Endometrial microvascular endothelial cells (primary cell): ENCODE measurements around the gene KRT14. TPM values are rescaled to one million over a fixed set of nuclear protein-coding genes. Genes with fewer than 3 reads are reported as not detected.
"Not testable (repeated sequence)": the region's sequence is repeated elsewhere in the genome, so short reads cannot be mapped to it uniquely, and the experiment has no call there.

ENCODE experiments used
- in situ Hi-C: cut with HindIII; loops from 2 replicates; pipeline ENCODE4 v1.10.0; 2017; ENCODE audit warnings: low sequenced_read_pairs, low pct_unique_long_range_greater_than_20kb; ENCODE audit errors: inconsistent ontology term
- total RNA-seq: library from RNA; depleted of rRNA; stranded (reverse); fragments of >200 nt; gene quantifications from one replicate; pipeline ENCODE4 v1.2.3, GENCODE V29; 2015; ENCODE audit errors: inconsistent ontology term

KRT14 gene
- not detected for total RNA-seq

DNA sequence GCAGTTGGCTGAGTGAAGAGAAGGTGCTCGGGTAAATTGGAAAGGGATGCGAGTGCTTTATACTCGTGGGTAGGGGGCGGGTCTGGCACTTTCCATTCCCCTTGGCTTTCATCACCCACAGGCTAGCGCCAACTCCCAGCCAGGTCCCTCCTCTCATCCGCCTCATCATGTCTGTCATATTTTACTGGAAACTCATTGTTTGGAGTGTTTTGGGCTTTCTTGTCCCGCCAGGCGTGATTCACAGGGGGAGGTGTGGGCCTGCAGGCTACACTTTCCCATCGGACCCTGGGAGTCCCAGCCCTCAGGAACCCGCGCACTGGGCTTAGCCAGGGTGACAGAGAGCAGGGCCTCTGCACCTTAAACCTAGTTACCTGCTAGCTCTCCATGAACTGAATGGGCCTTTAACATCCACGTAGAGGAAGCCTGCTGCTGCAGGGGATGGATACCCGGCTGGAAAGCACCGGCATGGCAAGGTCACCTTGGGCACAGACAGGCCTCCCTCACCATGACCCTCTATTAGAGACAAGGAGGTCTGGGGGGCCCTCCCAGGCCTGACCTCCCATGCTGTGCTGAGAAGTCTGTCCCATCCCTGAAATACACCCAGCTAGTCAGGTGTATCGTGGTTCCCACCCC, at the start of gene KRT14:
KRT14 (minus strand) TSS at position 33 of the 633 bp plus-strand sequence. CDS start 61 bp downstream, outside the sequence.
- in situ Hi-C loops = no loop called here

DNA sequence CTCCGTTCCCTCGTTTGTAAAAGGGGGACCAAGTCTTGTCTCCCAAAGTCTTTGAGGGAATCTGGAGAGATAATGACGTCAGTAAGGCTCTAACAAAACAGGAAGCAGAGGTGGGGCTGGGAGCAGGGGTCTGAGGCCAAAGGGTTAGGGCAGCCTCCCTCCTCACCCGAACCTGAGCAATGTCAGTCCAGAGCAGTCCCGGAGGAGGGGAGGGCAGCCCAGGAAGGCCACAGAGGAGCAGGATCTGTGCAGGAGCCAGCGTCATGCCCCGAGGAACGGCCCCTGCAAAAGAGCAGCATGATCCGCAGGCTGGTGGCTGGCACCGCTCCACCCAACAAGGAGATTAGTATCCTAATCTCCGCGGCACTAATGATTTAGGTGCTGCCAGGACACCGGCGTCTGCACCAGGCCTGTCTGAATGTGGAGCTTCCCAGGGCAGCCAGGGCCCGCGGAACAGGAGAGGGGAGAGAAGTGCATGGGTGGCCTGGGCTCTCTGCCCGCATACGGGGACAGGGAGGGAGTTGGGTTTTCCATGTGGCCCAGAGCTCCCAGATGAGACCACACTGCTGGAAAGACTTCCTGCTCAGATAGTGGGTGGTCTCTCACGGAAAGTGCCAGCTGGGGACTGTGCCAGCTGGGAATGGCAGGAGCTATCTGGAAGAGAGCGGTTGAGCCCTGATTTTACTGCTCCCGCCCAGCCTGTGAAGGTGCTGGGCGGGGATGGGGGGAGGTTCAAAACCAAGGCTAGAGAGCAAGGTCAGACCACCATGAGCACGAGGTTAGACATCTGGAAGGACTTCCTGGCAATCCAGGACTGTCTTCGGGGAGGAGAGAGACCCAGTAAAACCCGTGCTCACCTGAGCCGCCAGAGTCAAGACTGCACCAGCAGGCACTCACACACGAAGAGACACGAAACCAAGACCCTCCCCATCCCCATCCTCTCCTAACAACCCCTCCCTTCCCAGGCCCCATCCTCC, 48.7 kb upstream of the KRT14 start:
- in situ Hi-C loops = loop anchor here (10.0 kb wide), 1 partner anchor 91 kb away; no protein-coding TSS in a partner anchor

DNA sequence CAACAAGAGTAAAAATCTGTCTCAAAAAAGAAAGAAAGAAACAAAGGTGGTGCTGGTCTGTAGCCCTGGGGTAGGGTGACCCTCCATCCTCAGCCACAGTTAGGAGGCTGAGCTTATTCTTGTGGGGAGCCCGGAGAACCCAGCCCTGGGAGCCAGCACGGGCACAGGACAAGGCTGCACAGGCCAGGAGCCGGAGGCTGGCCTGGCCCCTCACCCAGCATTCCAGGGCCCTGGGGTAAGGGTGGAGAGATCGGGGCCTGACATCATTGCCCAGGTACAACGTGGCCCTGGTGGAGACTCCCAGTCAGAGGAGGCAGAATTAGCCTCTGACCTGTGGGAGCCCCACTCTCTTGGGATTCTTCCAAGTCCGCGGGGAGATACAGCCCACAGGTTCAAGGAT, 47.9 kb upstream of the KRT14 start:
- in situ Hi-C loops = loop anchor here (10.0 kb wide), 1 partner anchor 90 kb away; no protein-coding TSS in a partner anchor

DNA sequence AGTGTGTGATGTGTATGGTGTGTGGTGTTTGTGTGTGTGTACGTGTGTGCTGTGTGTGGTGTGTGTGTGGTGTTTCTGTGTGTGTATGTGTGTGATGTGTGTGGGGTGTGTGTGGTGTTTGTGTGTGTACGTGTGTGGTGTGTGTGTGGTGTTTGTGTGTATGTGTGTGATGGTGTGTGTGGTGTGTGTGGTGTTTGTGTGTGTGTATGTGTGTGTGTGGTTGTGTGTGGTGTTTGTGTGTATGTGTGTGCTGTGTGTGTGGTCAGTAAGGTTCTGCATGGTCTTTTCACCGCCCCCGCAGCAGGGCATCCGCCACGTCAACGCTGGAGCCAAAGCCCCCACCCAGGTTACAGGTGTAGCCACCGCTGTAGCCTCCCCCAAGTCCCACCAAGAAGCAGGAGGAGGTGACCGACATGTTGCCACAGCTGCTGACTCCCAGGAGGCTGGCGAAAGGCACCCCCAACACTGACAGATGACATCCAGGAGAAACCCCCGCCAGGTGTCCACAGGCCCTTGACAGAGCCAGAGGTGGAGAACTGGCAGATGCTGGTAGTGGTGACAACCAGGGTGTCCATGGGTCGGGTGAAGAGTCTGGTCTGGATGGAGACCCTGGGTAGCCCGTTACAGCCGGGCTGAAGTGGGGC, 47.0 kb upstream of the KRT14 start:
- in situ Hi-C loops = loop anchor here (10.0 kb wide), 1 partner anchor 89 kb away; no protein-coding TSS in a partner anchor

DNA sequence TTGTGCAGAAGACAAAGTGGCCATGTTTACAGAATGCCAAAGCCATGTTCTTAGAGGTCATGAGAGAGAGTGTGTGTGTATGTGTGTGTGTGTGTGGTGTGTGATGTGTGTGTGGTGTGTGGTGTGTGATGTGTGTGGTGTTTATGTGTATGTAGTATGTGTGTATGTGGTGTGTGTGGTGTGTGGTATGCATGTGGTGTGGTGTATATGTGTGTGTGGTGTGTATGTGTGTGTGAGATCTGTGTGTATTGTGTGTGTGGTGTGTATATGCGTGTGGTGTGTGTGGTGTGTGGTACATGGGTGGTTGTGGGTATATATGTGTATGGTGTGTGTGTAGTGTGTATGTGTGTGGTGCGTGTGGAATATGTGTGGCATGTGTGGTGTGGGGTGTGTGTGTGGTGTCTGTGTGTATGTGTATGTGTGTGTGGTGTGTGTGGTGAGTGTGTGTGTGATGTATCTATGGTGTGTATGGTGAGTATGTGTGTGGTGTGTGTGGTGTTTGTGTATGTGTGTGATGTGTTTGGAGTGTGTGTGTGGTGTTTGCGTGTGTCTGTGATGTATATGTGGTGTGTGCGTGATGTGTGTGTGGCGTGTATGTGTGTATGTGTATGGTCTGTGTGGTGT, 45.9 kb upstream of the KRT14 start:
- in situ Hi-C loops = loop anchor here (10.0 kb wide), 1 partner anchor 88 kb away; no protein-coding TSS in a partner anchor

DNA sequence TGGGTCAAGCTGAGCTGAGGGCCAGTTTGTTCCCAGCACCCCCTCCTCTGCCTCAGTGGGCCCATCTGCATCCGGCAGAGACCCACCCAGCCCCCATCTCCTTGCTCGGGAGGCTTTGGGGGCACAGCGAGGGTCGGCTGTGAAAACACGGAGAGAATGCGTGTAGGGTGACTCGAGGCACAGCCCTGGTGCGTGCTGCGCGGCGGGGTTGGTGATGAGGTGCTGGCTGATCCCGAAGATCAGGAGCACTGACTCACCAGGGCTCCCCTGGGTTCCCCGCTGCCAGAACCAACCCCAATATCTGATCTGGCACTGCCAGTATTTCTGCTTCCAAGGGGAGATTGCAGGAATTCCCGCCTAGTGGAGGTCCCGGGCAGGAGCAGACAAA, 45.2 kb upstream of the KRT14 start:
- in situ Hi-C loops = loop anchor here (10.0 kb wide), 1 partner anchor 87 kb away; no protein-coding TSS in a partner anchor

DNA sequence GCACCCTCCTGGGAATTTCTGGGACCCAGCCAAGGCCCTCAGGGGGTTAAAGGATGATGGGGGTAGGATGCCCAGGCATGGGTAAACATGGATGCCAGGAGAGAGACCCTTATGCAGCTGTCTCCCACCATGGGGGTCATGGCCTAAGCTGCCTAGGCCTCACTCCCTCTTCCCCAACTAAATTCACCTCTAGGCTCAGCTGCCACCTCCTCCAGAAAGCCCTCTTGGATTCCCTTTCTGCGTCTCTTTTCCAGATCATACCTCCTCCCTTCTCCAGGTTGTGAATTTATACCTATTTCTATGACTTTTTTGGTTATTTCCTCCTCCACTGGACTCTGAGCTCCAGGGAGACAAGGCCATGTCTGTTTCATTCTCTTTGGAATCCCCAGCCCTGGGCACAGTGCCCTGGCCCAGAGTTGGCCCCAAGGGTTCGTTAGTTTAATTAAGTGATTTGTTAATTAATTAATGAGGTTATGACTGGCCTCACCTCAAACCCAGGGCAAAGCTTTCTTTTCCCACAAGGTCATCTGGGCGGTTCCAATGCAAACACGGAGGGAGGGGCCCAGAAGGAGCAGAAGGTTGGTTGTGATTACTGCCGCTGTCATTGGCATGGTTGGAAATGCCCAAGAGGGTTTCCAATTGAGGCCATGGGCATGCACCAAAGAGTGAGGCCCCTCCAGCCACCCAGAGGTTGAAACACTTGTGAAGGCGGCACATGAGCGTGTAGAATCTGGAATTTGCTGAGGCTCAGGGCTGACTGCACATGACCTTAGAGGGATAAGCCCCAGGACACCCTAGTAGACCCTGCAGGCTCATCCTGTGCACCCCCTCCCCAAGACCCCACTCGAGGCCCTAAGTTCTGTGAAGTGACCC, 44.6 kb upstream of the KRT14 start:
- in situ Hi-C loops = loop anchor here (10.0 kb wide), 1 partner anchor 86 kb away; no protein-coding TSS in a partner anchor

DNA sequence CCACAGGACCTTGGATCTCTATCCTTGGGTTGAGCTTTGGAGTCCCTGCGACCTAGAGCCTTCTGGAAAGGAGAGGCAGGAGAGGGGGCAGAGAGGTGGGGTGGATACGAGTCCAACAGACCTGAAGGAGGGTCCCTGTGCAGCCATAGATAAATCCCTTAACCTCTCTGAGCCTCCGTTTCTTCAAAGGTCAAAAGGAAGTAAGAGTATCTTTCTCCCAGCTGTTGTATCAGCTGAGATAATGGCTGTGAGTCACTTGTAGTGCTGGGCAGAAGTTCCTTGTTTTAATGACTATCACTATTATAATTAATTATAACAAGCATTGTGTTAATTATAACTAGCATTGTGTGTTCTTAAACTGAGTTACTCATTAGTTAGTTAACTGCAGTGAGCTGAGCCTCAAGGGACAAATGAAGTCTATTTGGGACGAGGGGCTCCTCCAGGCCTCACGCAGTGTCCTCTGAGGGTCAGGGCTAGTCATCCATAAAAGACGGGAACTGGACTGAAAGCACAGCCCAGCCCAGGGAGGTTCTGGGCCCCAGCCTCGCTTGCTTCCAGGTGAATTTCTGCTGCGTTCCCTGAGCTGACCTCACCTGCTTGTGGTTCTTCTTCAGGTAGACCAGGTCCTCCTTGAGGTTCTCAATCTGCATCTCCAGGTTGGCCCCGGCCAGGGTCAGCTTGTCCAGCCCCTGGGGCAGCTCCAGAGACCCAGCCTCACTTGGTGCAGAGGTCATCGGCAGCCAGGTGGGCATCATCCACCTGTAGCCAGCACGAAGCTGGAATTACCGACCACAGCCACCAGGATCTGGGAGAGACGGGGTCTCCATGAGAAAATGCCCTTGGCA, 43.4 kb upstream of the KRT14 start:
- in situ Hi-C loops = loop anchor here (10.0 kb wide), 1 partner anchor 85 kb away; no protein-coding TSS in a partner anchor

DNA sequence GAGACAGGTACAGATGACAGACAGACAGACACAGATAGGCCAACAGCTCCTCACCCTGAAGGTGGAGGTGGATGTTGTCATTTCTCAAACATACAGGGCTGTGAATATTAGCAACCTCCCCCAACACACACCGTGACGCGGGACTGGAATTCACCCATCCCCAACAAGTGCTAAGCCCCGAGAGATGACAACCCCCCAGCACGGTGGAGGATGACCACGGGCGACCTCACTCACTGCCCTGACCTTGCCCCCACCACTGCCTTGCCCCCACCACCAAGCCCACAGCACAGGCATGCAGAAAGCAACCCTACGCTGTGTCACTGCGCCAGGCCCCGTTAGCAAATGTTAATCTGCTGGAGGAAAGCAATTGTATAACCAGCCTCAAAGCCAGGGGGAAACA, 42.6 kb upstream of the KRT14 start:
- in situ Hi-C loops = no loop called here

DNA sequence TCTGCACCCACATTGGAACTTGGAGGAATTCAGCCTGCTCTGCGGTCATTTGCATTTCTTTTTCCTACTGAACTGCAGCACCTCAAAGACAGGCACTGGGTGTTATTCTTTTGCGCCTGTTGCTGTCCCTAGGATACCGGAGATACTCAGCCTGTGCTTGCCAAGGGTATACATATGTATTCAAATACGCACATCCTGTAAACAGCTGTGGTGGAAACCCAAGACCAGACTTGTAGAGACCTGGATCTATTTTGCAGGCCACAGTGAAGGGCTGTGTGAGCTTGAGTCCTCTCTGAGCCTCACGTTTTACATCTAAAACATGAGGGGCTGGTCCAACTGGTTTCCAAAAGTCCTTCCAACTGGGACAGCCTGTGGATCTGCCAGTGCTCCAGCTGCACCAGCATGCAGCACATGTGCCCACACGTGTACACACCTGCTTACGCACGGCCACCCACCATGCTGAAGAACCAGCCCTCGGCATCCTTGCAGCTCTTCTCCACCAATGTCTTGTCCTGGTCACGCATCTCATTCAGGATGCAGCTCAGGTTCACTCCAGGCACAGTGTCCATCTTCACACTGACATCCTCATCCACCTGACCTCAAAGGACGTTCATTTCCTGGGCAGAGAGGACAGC, 42.0 kb upstream of the KRT14 start:
- in situ Hi-C loops = not testable (repeated sequence)

DNA sequence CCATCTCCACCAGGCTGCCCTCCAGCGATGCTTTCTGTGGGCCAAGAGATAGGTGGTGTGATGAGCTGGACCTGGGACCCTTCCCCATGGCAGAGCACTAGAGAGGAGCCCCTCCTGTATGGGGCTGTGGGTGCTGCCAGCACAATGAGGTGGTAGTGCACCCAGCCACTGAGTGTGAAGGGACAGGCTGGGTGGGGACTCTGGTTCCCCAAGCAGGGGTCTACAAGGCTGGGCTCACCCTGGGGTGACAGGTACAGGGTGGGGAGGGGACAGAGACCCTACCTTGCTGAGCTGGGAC, 41.3 kb upstream of the KRT14 start:
- in situ Hi-C loops = not testable (repeated sequence)

DNA sequence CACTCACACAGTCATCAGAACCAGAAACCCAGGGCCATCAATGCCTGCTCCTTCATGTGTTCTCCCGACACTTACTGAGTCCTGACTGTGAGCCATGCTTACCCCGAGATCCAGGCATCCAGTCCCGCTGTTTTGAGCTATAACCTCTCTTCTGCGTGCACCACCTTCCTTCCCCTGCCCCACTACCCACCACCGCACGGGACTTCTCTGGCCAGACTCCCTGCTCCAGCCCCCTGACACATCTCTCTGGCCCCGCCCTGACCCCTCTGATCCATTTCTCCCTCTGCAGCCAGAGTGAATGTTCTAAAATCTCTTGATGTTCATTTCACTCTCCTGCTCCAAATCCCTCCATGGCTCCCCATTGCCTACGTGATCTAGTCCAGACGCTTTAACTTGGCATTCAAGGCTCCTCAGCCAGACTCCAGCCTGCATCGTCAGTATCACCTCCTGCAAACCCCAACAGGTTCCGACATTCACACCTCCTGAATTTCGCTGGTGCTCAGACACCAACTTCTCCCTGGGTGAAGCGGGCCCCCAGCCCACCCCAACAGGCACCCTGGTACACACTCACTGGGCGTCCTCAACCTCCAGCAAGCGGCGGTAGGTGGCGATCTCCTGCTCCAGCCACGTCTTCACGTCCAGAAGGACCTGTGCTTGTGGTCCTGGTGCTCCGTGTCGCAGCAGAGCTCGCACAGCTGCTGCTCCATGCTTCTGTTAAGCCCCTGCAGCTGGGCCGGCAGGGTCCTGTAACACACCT, 40.8 kb upstream of the KRT14 start:
- in situ Hi-C loops = no loop called here

DNA sequence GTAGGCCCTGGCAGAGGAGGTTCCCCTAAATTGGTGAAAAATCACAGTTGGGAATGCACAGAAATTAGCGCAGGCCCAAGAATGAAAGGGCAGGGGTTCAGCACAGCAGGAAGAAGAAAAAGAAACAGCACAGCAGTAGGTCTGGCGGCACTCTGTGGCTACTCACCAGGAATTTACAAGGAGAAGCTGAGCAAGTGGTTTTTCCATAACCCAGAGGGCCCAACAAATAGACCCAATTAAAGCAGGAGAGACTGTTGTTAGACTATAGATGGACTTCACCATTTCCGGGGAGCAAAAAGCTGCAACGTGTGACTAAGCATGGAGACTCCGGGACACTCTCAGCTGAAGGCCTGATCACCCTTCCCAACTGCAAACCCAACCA, 40.2 kb upstream of the KRT14 start:
- in situ Hi-C loops = not testable (repeated sequence)

DNA sequence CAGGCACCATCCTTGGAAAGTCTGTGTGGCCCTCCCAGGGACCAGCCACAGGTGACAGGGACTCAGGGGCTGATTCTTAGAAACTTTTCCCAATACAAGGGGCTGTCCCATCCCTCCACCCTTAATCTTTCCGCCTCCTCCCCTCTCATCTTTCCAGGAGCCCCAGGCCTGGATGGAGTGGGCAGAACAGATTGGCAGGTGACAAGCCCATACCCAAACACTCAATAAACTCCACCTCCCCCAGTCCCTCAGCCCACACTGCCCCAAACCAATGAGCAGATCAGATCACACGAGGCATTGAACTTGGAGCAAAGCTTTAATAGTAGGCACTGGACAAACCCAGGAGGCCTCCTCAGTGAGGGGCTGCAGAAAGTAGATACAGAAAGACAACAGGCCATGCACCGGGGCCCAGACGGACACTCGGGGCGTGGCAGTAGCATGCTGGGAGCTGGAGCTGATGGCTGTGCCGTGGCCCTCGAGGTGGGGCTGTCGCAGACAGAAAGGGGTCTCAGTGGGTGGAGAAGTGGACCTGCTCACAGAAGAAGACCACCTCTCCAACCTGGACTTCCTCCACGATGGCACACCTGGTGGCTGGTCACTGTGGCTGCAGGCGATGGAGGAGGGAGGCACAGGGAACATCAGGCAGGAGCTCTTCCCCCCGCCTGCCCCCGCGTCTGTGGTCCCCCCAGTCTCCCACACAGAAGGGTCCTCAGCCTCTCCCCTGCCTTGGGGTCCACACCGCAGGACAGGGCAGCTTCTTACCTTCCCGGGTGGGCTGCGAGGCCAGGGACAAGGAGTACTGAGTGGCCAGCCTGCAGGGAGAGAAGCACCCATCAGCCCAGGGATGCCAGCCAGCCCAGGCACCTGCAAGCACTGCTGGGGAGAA, 39.6 kb upstream of the KRT14 start:
- in situ Hi-C loops = not testable (repeated sequence)

DNA sequence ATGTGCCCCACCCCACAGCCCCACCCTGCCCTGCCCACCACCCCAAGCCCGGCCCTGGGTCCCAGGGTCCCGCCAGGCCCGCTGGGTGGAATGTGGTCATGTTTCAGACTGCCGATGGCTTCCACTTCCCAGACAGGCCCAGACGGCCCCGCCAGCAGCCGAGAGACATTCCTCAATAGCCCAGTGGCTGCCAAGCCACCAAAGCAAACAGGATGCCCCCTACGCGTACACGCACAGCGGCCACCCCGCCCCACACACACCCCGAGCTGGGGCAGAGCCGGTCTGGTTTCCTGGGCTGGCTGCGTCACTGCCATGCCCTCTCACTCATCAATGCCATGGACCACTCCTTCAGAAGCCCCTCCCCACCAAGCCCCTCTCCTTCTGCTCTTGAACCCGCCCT, 38.9 kb upstream of the KRT14 start:
- in situ Hi-C loops = no loop called here
